GM21447 (cell line): ENCODE measurements around the gene FAM13A.

Experiments used
- ATAC-seq: cut with Tn5 transposase; IDR thresholded peaks from one replicate; pipeline ENCODE4 v1.9.1; 2021; ENCODE audit not compliant: unreplicated experiment

The FAM13A gene

DNA sequence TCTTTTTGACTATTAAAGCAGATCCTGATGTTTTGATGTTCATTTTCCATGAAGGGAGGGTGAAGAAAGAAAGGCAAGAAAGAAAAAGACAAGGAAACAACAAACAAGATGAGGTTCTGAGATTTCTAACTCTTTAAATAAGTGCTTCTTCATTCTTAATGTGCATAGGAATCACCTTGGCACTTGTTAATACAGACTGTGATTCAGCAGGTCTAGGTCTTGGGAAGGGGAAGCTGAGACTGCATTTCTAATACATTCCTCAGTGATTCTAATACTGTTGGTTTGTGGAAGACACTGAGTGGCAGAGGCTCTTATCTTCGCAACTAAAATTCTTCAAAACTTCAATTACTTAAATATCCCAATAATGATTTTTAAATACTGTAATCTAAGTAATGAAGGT, 264.2 kb downstream of the FAM13A start:
- ATAC-seq, result no peak

DNA sequence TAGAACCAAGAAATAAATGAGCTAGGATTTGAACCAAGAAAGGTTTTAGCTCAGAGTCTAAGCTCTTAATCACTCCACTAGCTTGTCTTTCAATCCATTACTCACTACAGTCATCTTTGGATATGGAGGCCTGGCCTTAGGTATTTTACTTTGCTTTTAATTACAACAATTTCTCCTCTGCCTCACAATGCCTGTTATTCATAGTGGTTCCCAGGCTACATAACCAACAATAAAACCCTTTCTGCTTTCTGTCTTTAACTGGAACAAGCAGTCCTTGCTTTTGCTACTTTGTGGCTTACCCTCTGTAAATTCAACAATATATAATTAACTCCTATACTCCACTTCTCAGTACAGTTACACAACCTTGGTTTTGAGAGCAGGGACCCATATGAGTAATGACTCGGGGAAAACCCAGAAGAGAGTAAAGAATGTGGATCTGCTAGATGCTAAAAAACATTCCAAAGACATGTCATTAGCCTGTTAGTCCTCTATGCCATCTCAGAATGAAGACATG, 264.7 kb downstream of the FAM13A start:
- ATAC-seq, result peak; percentile 85

DNA sequence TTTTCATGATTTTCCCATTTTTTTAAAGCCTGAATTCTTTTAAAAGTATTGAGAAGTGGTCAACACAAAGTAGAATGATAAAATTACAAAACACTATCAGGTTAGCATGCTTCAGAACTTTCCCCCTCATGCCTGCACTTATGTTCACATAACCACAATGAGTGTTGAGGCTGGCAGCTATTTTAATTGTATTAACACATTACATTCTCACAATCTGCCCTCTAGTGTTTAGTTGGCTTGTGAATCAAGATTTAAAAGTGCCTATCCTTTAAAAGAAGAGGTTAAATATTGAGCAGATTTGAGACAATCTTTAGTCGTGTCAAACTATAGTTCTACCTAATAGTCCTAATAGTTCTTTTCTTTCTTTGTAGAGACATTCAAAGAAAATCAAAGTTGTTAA, 265.7 kb downstream of the FAM13A start:
- no peak for ATAC-seq

DNA sequence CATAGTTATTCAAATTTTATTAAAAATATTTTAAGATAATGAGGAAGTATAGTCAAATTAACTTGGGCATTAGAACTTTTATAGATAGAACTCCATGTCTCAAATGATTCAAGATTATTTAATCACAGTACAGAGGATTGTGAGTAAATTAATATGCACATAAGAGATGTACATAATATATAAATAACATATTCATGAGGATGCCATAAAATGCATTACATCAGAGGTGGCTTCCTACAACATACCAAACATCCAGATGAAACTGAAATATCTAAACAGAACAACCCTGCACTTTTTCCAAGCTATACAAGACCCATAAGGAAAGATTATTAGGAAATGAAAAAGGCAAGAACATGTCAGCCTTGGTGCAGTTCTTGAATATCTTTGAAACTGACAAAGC, 268.1 kb downstream of the FAM13A start:
- ATAC-seq, result no peak

DNA sequence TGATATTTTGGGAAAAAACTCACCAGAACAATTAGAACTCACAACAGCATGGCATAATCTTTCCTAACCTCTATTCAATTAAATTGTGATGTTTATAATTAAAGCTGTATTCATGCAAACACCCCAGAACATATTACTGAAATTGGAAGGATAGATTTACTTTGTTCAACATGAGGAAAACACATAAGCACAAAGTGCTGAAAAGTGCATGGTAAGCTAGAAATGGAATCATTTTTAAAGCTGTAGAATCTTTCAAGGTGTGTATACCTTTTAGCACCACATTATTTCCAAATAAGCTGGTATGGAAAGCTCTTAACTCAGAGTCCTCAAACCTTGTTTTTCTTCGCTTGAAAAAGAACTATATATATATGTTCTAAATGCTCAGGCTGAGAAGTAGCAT, 268.6 kb downstream of the FAM13A start:
- no peak for ATAC-seq

DNA sequence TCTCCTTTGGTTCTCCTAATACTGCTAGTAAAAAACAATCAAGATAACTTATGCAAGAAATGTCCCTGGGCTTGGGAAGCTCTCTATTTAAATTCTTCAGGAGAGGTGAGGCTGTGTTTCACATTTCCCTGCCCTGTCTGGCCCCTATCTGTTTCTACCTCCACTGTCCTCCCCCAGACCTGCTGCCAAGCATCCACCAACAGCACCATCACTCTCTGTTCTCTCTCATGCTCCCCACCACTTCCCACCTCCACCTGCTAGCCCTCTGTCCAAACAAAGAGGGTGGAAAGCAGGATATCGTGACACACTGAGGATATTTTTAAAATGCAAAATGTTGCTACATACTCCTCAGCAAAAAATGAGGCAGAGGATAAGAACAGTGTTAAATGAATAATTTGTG, 271.0 kb downstream of the FAM13A start:
- ATAC-seq, result no peak

DNA sequence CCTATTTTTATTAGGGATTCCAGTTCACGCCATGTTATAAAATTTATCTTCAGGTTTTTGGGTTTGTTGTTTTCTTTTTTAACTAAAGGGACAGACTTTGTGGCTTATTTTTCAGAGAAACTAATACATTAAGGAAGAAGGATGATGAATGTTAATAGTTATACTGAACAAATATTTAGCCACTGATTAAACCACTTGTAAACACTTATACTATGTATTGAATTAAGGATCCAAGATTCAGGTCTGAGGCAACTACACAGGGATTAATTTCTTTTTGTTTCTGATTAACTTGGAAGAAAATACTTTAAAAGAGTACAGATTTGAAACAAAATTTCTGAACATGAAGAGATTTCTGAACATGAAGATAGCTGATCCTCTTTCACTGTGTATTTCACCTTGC, 276.6 kb downstream of the FAM13A start:
- no peak for ATAC-seq

DNA sequence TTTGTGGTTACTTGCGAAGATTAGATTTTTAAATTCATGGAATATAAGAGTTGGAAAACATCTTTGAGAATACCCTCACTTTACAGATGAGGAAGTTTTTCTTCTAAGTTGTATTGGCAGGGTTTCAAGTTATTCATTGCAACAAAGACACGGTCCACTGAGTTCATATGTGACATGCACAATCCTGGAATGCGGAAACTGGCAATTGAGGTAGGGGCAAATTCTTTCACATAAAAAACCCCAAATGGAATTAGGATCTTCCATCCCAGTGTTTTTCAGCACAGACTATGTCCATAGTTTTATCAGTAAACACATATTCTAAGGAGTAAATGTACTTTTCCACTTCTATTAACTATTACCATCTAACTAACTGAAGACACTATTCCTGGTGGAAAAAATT, 277.6 kb downstream of the FAM13A start:
- no peak for ATAC-seq

DNA sequence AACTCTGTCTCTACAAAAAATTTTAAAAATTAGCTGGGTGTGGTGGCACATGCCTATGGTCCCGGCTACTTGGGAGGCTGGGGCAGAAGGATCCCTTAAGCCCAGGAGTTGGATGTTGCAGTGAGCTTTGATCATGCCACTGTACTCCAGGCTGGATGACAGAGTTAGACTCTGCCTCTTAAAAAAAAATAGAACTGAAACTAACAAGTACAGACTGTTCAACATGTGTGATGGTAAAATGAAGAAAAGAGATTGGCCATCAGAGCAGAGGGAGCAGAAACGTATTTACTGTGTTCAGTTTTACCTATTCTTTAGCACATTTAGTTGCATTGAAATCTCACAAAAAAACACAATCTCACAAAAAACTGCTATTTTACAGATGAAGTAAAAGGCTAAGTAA, 281.5 kb downstream of the FAM13A start:
- ATAC-seq, result no peak

DNA sequence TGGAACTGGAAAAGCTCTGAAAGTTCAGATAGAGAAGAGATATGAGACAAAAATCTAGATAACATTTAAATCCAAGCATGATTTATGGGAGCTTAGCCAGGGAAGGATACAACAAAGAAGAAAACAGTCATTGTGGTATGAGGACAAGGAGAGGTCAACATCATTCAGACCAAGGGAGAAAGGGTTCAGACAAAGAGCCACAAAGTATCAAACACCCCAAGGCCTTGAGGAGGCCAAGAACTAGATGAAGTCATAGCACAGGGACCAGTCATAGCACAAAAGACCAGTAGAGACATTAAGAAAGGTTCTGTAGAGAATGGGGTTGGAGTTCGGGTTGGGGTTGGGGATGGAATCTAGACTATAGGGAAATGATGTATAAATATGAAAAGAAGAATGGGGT, 282.0 kb downstream of the FAM13A start:
- no peak for ATAC-seq

DNA sequence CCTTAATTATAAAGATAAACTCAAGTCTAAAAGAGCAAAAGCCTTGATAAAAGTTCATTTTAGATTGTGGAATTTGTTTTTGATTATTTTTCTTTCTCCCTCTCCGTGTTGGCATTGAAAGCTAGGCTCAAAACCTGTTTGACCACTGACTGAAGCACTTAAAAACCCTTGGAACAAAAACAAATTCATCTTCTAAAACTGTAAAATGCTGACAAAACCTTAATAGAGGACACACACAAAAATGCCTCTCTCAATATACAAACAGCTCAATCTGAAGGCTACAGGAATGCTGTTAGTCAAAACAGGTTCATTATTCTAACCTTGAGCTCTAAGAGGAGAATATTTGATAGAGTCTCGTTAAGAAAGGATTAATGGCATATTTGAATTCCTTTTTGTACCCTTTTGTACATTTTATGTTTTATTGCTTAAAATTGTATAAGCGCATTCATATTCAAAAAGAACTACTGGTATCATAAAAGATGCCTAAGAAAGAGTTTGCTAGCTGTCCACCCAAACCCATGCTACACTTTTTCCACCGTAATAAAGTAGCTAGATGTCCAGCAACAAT, 285.0 kb downstream of the FAM13A start:
- no peak for ATAC-seq

DNA sequence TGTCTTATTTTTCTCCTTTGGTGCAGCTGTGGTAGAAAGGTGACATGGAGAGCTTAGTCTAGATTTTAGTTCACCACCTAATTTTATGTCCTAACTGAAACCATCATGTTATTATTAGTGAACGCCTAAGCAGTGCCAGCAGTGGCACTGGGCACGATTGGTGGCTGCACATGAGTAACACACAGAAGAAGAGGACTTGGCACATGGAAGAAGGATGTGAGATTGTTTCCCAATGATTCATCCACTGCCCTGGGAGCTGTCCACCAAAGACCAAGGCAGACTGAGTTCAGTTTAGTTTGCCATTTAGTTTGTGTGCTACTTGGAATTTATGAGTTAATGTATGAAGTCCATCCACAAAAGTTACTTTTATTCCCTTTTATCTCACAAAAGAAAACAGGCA, 291.3 kb downstream of the FAM13A start:
- no peak for ATAC-seq

DNA sequence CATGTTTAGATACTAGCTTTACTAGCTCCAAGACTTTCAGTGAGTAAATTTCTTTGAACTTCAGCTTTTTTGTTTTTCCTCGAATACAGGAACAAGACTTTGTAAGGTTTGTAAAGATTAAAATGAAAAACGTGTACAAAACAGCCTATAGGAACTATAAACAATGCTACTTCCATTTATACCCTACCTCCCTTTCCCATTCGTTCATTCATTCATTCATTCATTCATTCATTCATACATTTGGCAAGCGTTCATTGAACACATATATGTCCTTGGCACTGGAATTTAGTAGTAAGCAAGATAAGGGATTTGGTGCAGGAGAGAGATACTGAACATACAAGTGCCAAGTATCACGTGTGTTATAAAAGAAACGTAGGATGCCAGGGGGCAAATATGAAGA, 293.9 kb downstream of the FAM13A start:
- ATAC-seq, result no peak

DNA sequence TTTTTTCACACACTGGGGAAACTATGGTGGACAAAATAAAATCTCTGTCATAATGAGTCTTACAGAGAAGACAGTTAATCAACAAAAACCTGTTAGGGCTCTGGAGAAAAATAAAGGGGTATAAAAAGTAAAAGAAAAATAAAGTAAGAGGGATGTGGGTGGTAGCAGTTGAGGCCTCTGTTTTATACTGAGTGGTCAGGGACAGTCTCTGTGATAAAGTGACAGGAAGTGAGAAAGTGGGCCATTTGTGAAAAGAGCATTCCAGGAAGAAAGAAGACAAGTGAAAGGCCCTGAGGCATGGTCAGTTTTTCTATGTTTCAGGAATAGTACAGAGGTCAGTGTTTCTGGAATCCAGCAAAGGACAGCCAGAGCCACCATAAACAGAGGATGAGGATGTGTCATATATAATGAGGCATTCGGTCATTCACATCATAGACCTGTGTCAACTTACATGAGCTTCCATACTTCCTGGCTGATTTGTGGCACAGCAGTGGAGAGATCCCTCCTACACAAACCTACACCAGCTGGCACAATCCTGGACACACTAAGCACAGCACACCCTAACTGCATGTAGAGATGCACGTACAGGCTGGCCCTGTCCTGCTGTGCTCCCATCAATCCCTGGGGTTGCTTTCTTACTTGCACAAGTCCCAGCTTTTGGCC, 295.0 kb downstream of the FAM13A start:
- ATAC-seq, result no peak

DNA sequence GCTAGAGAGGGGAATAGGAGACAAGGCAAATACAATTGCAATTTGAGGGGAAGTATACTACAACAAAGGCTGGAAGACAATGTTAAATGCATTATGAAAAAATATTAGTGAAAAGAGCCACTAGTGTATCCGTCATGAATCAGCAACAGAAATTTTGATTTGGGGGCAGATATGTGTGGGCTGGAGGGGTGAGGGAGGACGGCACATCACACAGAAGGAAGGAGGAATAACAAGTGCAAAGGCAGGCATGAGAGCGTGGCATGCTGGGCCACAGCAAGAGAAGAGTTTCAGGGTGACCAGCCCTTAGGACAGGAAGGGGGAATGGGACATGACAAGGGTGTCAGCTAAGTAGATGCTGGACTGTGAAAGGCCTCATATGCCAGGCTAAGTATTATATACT, 295.6 kb downstream of the FAM13A start:
- no peak for ATAC-seq

DNA sequence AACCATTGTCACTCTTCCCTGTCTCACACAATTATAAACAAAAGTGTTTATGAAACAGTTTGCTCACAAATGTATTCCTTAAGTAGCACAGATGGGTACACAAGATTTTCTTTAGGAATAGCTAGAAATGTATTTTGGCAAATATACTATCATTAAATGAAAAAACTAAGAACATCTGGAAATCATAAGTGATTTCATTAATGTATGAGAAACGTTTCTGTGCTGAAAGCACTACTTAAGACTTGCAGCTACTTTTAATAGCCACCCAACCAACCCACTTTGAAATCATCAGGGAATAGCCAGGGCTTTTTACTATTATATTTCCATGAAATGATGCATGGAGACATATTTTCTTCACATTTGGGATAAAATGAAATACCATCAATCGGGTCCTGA, 297.1 kb downstream of the FAM13A start:
- no peak for ATAC-seq

DNA sequence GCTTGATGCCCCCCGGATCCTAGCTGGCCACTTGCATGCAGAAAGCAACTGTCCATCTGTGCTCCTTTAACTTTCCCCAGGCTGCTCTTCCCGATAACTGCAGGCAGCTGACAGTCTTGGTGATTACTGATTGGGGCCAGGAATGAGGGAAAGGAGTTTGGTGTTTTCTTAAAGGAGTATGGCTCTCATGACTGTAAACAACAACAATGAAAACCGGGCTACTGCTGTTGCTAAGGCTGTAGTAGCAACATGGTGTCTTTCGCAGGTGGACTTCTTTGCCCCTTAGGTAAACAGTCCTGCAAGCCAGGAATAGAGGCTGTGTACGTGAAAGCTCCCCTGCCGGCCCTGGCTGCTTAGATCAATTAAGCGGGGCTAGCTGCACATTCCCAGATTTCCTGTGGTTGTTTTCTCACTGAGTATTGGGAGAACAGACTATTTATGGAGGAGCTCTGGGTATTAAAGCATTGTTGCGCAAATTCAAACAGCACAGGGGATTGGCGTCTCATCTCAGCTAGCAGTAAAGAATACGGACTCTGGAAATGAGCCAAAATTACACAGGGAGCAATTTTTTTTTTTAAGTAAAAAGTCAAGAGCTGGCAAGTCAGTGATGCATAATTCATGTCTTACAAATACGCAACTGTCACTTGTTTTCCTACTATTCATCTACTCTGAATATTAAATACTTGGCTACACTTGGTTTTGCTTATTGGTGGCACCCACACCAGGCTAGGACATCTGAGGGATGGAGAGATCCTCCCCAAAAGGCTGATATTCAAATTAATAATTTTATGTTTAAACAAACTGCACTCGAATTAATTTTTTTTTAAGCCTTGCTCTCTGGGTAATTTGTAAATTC, 297.7 kb downstream of the FAM13A start:
- no peak for ATAC-seq

DNA sequence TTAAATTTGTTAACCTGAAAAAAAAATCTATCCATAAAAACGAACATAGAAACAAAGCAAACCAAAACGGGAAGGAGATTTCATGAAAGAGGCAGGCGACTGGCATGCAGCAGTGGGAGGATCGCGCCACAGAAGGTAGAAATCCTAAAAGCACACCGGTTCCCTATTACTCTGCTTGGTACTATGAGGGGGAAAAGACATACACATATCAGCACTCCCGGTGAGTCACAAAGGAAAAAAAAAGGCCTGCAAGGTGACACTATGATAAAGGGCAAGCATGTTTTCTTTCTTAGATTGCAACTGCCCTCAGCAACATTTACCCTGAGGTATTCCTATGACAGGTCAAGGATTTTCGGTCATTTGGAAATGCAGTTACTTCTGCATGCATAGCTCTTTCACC, 298.7 kb downstream of the FAM13A start:
- ATAC-seq, result no peak

DNA sequence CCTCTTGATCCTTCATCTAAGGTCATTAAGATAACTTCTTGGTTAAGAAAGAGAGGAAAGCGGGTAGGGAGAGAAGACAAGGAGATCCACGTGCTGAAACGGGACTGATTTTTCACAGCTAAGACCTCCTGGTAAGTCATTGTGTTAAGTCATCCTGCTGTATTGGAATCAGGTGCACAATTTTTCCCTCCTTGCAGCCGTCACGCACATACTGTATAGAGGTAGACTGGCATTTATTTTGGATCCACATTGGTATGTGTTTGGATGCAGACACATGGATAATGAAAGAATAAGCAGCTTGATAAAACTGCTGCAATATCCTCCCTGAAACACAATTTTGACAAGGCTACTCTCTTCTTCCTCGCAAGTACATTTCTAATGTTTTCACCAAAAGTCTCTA, 299.2 kb downstream of the FAM13A start:
- ATAC-seq, result no peak

DNA sequence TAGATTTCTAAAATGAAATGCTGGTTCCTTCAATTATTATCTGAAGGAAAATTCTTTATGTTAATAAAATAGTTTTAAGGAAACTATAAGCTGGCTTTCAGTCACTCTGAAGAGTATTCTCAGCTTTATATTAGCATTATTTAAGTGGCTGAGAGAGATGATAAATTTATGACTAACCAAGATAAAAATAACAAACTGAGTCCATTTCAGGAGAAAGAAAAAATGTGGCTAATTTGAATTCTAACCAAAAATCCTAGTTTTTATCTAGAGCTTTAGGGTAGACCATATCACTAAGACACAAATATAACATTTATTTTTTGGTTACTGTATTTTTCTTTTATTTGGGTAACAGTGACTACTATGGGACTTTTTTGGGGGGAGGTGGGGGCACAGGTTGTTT, 299.9 kb downstream of the FAM13A start:
- no peak for ATAC-seq

DNA sequence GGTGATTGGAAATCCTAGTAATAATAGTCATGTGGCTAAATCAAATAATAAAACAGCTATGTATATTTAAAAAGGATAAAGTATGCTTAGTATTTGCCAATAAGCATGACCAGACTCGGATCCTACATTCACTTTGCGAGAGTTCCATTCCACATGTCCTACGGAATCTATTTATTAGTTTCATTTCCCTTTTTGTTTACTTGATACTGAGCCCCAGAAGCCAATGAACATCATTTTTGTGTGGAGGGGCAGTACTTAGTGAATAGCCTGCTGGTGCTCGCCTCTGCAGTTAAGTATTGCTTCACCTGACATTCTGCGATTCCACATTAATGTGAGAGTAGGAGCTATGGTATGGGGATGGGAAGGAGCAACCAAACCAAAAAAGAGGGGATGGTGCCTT, 300.8 kb downstream of the FAM13A start:
- no peak for ATAC-seq

DNA sequence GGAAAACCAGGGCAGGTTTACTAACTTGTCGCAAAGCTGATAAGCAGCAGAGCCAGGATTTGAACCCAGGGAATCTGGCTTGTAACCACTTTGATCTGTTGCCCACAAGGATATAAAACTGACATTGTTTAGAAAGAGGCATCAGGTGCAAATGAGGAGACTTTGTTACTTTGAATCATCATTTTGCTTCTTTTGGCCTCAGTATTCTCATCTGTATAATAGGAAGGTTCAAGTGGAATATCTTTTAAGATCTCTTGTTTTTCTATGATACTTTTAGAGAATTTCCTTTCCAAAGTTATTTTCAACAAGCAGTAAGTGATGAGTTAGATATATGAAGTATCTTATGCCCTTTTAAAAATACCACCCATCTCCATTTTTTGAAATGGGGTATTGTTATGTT, 301.5 kb downstream of the FAM13A start:
- ATAC-seq, result no peak
